ENCODE measurements around the gene RNF144B. TPM values are rescaled to one million over a fixed set of nuclear protein-coding genes. Genes with fewer than 3 reads are reported as not detected.

Gene RNF144B
- total and polyA plus RNA-seq, 2 experiments from 2014 or later: 0.48 to 1.1 TPM

DNA sequence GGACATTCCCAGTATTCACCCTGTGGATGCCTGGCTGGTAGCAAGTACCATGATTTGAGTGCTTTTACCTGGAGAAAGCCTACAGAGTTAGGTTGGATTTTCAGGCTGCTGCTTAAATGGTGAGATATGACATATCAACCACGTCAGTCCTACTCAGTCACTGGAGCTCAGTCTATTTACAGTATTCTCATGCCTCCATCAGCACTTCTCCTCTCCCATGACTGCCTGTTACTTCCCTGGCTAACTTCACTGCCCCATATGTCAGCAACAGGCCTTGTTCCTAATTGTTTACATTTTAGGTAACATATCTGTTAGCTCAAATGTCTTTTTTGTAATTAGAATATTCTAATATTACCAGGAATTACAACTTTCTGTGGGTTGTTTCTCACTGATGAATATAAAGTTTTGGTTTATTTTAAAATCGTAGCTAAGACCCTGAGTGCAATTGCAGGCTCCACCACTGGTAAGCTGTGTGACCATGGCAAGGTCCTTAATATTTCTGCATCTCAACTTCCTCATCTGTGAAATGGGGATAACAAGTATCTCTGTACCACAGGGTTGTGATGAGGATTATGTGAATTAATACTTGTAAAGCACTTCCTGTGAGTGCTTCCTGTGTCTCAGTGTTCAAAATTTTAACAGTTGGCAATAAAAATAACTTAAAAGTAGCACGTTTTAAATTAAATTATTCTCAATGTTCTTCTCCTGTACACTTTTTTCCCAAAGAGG, 54.3 kb downstream of the RNF144B start:
- TF ChIP-seq, protein P1, sequence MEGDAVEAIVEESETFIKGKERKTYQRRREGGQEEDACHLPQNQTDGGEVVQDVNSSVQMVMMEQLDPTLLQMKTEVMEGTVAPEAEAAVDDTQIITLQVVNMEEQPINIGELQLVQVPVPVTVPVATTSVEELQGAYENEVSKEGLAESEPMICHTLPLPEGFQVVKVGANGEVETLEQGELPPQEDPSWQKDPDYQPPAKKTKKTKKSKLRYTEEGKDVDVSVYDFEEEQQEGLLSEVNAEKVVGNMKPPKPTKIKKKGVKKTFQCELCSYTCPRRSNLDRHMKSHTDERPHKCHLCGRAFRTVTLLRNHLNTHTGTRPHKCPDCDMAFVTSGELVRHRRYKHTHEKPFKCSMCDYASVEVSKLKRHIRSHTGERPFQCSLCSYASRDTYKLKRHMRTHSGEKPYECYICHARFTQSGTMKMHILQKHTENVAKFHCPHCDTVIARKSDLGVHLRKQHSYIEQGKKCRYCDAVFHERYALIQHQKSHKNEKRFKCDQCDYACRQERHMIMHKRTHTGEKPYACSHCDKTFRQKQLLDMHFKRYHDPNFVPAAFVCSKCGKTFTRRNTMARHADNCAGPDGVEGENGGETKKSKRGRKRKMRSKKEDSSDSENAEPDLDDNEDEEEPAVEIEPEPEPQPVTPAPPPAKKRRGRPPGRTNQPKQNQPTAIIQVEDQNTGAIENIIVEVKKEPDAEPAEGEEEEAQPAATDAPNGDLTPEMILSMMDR (IDR thresholded peaks at IDR 0.05; ENCODE audit: low read depth, low read length): no peak

DNA sequence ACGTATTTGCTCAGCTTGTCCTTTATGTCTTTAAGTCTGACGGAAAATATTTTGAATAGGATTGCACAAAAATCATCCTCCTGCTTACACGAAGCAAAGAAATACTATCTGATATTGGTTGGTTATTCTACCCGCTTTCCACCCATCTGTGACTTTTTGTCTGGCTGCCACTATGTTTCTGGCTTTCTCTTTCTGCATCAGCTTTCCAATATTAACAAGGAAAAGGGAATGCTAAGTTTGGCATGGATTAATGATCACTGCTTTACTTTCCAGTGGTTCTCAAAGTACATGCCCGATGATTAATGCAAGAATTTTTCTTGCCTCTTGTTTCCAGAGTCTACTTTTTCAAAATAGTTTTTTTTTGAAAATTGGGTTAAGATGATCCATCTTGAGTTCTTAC, 57.0 kb downstream of the RNF144B start:
- Histone ChIP-seq H3K36me3 (no peaks in the 10 kb centered on the region), H3K27ac (no peak overlapping the region), H3K27me3 (no peaks in the 10 kb centered on the region), H3K4me3 (no peak overlapping the region), H3K4me1 (ENCODE audit: low read depth) (no peaks in the 10 kb centered on the region), H3K9me3 (ENCODE audit: low read depth) (no peaks in the 10 kb centered on the region)
- TF ChIP-seq, protein P1 (IDR thresholded peaks at IDR 0.05; ENCODE audit: low read depth, low read length): no peak
- no peak for DNase-seq (ENCODE audit: low read depth in 1 of 2, low spot score in 1 of 2)

More for the DNA sequence above, 54.3 kb downstream of the RNF144B start:
- no peak for DNase-seq (ENCODE audit: low read depth in 1 of 2, low spot score in 1 of 2)
- H3K27ac ChIP-seq: no peak overlapping the region
- H3K4me3 ChIP-seq: no peak overlapping the region
- H3K4me1 ChIP-seq (ENCODE audit: low read depth): no peaks in the 10 kb centered on the region
- H3K9me3 ChIP-seq (ENCODE audit: low read depth): no peaks in the 10 kb centered on the region
- no peaks in the 10 kb centered on the region for H3K27me3 ChIP-seq
- H3K36me3 ChIP-seq: no peaks in the 10 kb centered on the region

DNA sequence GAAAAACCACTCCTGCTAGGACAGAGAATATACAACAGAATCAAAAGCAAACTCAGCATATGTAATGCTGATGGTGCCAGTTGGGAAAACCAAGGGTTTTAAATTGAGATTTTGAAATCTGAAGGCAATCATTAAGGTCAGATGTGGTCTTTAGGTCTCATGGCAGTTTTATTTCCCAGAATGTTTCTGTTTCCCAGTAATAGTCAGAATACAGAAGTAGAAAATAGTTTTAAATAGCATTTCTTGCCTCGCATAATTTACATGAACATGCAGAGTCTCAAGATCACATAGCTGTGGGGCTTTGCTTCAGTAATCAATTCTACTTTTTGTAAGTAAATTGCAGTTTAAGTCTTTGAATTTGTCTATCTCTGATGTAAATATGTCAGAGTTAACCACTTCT, 58.1 kb downstream of the RNF144B start:
- Histone ChIP-seq H3K4me1 (ENCODE audit: low read depth) (no peaks in the 10 kb centered on the region), H3K9me3 (ENCODE audit: low read depth) (no peaks in the 10 kb centered on the region), H3K27ac (no peak overlapping the region), H3K36me3 (no peaks in the 10 kb centered on the region), H3K27me3 (no peaks in the 10 kb centered on the region), H3K4me3 (no peak overlapping the region)
- TF ChIP-seq, protein P1 (IDR thresholded peaks at IDR 0.05; ENCODE audit: low read depth, low read length): no peak
- DNase-seq (ENCODE audit: low read depth in 1 of 2, low spot score in 1 of 2): no peak

DNA sequence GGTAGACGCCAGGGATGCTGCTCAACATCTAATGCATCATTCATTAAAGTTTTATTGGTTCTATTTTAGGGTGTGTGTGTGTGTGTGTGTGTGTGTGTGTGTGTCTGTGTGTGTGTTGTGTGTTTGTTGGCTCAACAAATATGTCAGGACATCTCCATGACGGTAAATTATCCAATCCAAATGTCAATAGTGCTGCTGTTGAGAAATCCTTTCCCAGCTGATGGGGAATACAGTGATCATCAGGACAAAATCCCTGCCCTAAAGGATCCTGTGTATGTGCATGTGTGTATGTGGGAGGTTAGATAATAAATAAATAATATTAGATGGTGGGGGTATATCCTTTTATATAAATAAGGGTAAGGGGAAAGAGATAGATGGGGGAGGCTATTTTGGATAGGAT, 59.6 kb downstream of the RNF144B start:
- no peak for DNase-seq (ENCODE audit: low read depth in 1 of 2, low spot score in 1 of 2)
- TF ChIP-seq, protein P1 (IDR thresholded peaks at IDR 0.05; ENCODE audit: low read depth, low read length): no peak
- H3K4me1 ChIP-seq (ENCODE audit: low read depth): no peaks in the 10 kb centered on the region
- H3K36me3 ChIP-seq: no peaks in the 10 kb centered on the region
- no peaks in the 10 kb centered on the region for H3K9me3 ChIP-seq (ENCODE audit: low read depth)
- no peak overlapping the region for H3K27ac ChIP-seq
- no peaks in the 10 kb centered on the region for H3K27me3 ChIP-seq
- H3K4me3 ChIP-seq: no peak overlapping the region

DNA sequence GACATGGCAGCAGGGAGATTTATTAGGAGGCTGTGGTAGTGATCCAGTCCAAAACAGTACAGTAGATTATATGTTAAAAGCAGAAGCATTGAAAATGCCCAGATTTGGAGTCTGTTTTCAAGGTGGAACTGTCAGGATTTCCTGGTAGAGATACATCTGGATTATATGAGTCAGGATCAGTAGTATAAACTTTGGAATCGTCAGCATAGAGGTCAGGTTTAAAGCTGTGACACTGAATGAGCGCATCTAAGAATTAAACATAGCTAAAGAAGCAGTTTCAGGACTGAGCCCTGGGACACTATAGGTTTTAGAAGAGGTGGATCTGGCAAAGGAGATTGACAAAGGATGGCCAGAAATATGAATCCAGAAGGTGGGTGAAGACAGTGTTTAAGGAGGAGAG, 60.4 kb downstream of the RNF144B start:
- Histone ChIP-seq H3K9me3 (ENCODE audit: low read depth) (no peaks in the 10 kb centered on the region), H3K27me3 (no peaks in the 10 kb centered on the region), H3K27ac (no peak overlapping the region), H3K36me3 (no peaks in the 10 kb centered on the region), H3K4me1 (ENCODE audit: low read depth) (no peaks in the 10 kb centered on the region), H3K4me3 (no peak overlapping the region)
- DNase-seq (ENCODE audit: low read depth in 1 of 2, low spot score in 1 of 2): no peak
- TF ChIP-seq, protein P1 (IDR thresholded peaks at IDR 0.05; ENCODE audit: low read depth, low read length): no peak

Measured in cardiac muscle cell (in vitro differentiated cells and primary cell).